ENCODE data around the gene CDK15. TPM values are rescaled to one million over a fixed set of nuclear protein-coding genes. Genes with fewer than 3 reads are reported as not detected.

The CDK15 gene
- total RNA-seq, 5 donors from 2014 or later (not counting 1 experiment from before 2014, with no cell fraction given): not detected

GRCh38 chr2:201854221-201854801, 48.0 kb downstream of the CDK15 start:
- DNase-seq: no peak
- Mint-ChIP-seq H3K4me3 (no peak overlapping the region), H3K4me1 (peaks cover 11 to 14% (median 12%) of the 10 kb centered on the region in 3 donors), H3K27ac (no peak overlapping the region), H3K9me3 (no peaks in the 10 kb centered on the region), H3K36me3 (no peaks in the 10 kb centered on the region), H3K27me3 (peaks cover 14 to 17% of the 10 kb centered on the region in 2 donors)
- H3K4me1 ChIP-seq (ENCODE audit: control insufficient read depth in 1 of 2, extremely low read depth in 1 of 2, insufficient read depth in 2 of 2, low read length in 2 of 2): peaks cover 2 to 7% of the 10 kb centered on the region in 2 experiments
- H3K4me3 ChIP-seq (ENCODE audit: control insufficient read depth in 1 of 2, extremely low read depth in 1 of 2, low read length in 1 of 2): no peak overlapping the region
- H3K9me3 ChIP-seq: no peaks in the 10 kb centered on the region
- no peak for ATAC-seq (replicated peaks in 1 of 4)
- no peaks in the 10 kb centered on the region for H3K36me3 ChIP-seq (ENCODE audit: control insufficient read depth in 2 of 2, extremely low read depth in 1 of 2, insufficient read depth in 1 of 2, low read length in 1 of 2)
- ChIA-PET CTCF (interaction anchor here (0.5 to 0.8 kb wide), 2 partner anchors 324 to 694 kb away, joined by 3 read pairs; no protein-coding TSS in a partner anchor), POLR2A (no interaction called here)
- no peak overlapping the region for H3K27ac ChIP-seq (ENCODE audit: low read length)
- WGBS (ENCODE audit: insufficient coverage): 43% methylated on average over 1 of the region's 4 CpGs
- peaks cover 6 to 12% of the 10 kb centered on the region in 2 experiments for H3K27me3 ChIP-seq (replicated peaks in 1 of 2; ENCODE audit: control insufficient read depth in 2 of 2, extremely low read depth in 1 of 2, insufficient read depth in 2 of 2, low read length in 1 of 2)

- no peaks in the 10 kb centered on the region for H3K36me3 Mint-ChIP-seq
- no peak overlapping the region for H3K27ac Mint-ChIP-seq
- H3K4me3 ChIP-seq (ENCODE audit: control insufficient read depth in 1 of 2, extremely low read depth in 1 of 2, low read length in 1 of 2): no peak overlapping the region
- no peak for DNase-seq
- WGBS (ENCODE audit: insufficient coverage): no CpG with 5 or more reads among the region's 4 CpGs
- ChIA-PET CTCF (interaction anchor here (0.5 to 0.8 kb wide), 2 partner anchors 323 to 694 kb away, joined by 3 read pairs; no protein-coding TSS in a partner anchor), POLR2A (no interaction called here)
- peaks cover 12 to 14% (median 13%) of the 10 kb centered on the region in 3 donors for H3K4me1 Mint-ChIP-seq
- H3K4me3 Mint-ChIP-seq: no peak overlapping the region
- H3K4me1 ChIP-seq (ENCODE audit: control insufficient read depth in 1 of 2, extremely low read depth in 1 of 2, insufficient read depth in 2 of 2, low read length in 2 of 2): peaks cover 2 to 8% of the 10 kb centered on the region in 2 experiments
- no peaks in the 10 kb centered on the region for H3K36me3 ChIP-seq (ENCODE audit: control insufficient read depth in 2 of 2, extremely low read depth in 1 of 2, insufficient read depth in 1 of 2, low read length in 1 of 2)
- H3K27me3 ChIP-seq (replicated peaks in 1 of 2; ENCODE audit: control insufficient read depth in 2 of 2, extremely low read depth in 1 of 2, insufficient read depth in 2 of 2, low read length in 1 of 2): peaks cover 6 to 12% of the 10 kb centered on the region in 2 experiments
- H3K9me3 Mint-ChIP-seq: no peaks in the 10 kb centered on the region
- no peak for ATAC-seq (replicated peaks in 1 of 4)
- H3K27me3 Mint-ChIP-seq: peaks cover 14 to 18% of the 10 kb centered on the region in 2 donors
- no peaks in the 10 kb centered on the region for H3K9me3 ChIP-seq
- H3K27ac ChIP-seq (ENCODE audit: low read length): no peak overlapping the region
These were observed 48.5 kb downstream of the CDK15 start for GRCh38 chr2:201854841-201855240.

GRCh38 chr2:201855356-201855755, 49.0 kb downstream of the CDK15 start:
- ATAC-seq (replicated peaks in 1 of 4): no peak

GRCh38 chr2:201857326-201857725, 51.0 kb downstream of the CDK15 start:
- ChIA-PET POLR2A (no interaction called here), CTCF (interaction anchor here (1.3 to 1.5 kb wide), 2 partner anchors 322 to 324 kb away, joined by 3 to 4 read pairs; no protein-coding TSS in a partner anchor)
- Histone ChIP-seq H3K36me3 (ENCODE audit: control insufficient read depth in 2 of 2, extremely low read depth in 1 of 2, insufficient read depth in 1 of 2, low read length in 1 of 2) (no peaks in the 10 kb centered on the region), H3K4me3 (ENCODE audit: control insufficient read depth in 1 of 2, extremely low read depth in 1 of 2, low read length in 1 of 2) (no peak overlapping the region), H3K4me1 (ENCODE audit: control insufficient read depth in 1 of 2, extremely low read depth in 1 of 2, insufficient read depth in 2 of 2, low read length in 2 of 2) (peaks cover 2 to 8% of the 10 kb centered on the region in 2 experiments), H3K27ac (ENCODE audit: low read length) (no peak overlapping the region), H3K9me3 (no peaks in the 10 kb centered on the region), H3K27me3 (replicated peaks in 1 of 2; ENCODE audit: control insufficient read depth in 2 of 2, extremely low read depth in 1 of 2, insufficient read depth in 2 of 2, low read length in 1 of 2) (peaks cover 7 to 18% of the 10 kb centered on the region in 2 experiments)
- no peaks in the 10 kb centered on the region for H3K36me3 Mint-ChIP-seq
- peaks cover 21 to 22% of the 10 kb centered on the region in 2 donors for H3K27me3 Mint-ChIP-seq
- DNase-seq (no peak), ATAC-seq (replicated peaks in 1 of 4) (no peak)
- peaks cover 13 to 18% (median 17%) of the 10 kb centered on the region in 3 donors for H3K4me1 Mint-ChIP-seq
- no peak overlapping the region for H3K27ac Mint-ChIP-seq
- no peak overlapping the region for H3K4me3 Mint-ChIP-seq
- WGBS (ENCODE audit: insufficient coverage): no CpG with 5 or more reads among the region's 2 CpGs
- H3K9me3 Mint-ChIP-seq: no peaks in the 10 kb centered on the region

More at GRCh38 chr2:201855356-201855755, 49.0 kb downstream of the CDK15 start:
- Histone ChIP-seq H3K4me1 (ENCODE audit: control insufficient read depth in 1 of 2, extremely low read depth in 1 of 2, insufficient read depth in 2 of 2, low read length in 2 of 2) (peaks cover 2 to 8% of the 10 kb centered on the region in 2 experiments), H3K27me3 (replicated peaks in 1 of 2; ENCODE audit: control insufficient read depth in 2 of 2, extremely low read depth in 1 of 2, insufficient read depth in 2 of 2, low read length in 1 of 2) (peaks cover 6 to 12% of the 10 kb centered on the region in 2 experiments), H3K27ac (ENCODE audit: low read length) (no peak overlapping the region), H3K36me3 (ENCODE audit: control insufficient read depth in 2 of 2, extremely low read depth in 1 of 2, insufficient read depth in 1 of 2, low read length in 1 of 2) (no peaks in the 10 kb centered on the region), H3K4me3 (ENCODE audit: control insufficient read depth in 1 of 2, extremely low read depth in 1 of 2, low read length in 1 of 2) (no peak overlapping the region), H3K9me3 (no peaks in the 10 kb centered on the region)
- WGBS (ENCODE audit: insufficient coverage): 100% methylated on average over 1 of the region's 3 CpGs
- Mint-ChIP-seq H3K4me1 (peaks cover 12 to 14% (median 13%) of the 10 kb centered on the region in 3 donors), H3K27me3 (peaks cover 14 to 18% of the 10 kb centered on the region in 2 donors), H3K4me3 (no peak overlapping the region), H3K27ac (no peak overlapping the region), H3K9me3 (no peaks in the 10 kb centered on the region), H3K36me3 (no peaks in the 10 kb centered on the region)
- no peak for DNase-seq
- ChIA-PET POLR2A (interaction anchor here in 1 of 2 donors (0.7 kb wide), 1 partner anchor 162 kb away, joined by 8 read pairs; no protein-coding TSS in a partner anchor), CTCF (interaction anchor here in 1 of 2 donors (0.6 kb wide), 1 partner anchor 320 kb away, joined by 3 read pairs; no protein-coding TSS in a partner anchor)

- ATAC-seq (replicated peaks in 1 of 4) (peak in 2 of 4 experiments; percentile 34 to 52), DNase-seq (peak in 8 of 35 experiments; percentile 1 to 18 (median 8))
- H3K36me3 Mint-ChIP-seq: no peaks in the 10 kb centered on the region
- no peaks in the 10 kb centered on the region for H3K9me3 Mint-ChIP-seq
- peak overlapping the region in 2 of 3 donors; percentile 48 to 56 for H3K4me3 Mint-ChIP-seq
- H3K36me3 ChIP-seq (ENCODE audit: control insufficient read depth in 2 of 2, extremely low read depth in 1 of 2, insufficient read depth in 1 of 2, low read length in 1 of 2): no peaks in the 10 kb centered on the region
- no peak overlapping the region for H3K27ac Mint-ChIP-seq
- H3K4me1 Mint-ChIP-seq: peaks cover 13 to 18% (median 17%) of the 10 kb centered on the region in 3 donors
- no peak overlapping the region for H3K27ac ChIP-seq (ENCODE audit: low read length)
- peaks cover 7 to 18% of the 10 kb centered on the region in 2 experiments for H3K27me3 ChIP-seq (replicated peaks in 1 of 2; ENCODE audit: control insufficient read depth in 2 of 2, extremely low read depth in 1 of 2, insufficient read depth in 2 of 2, low read length in 1 of 2)
- ChIA-PET POLR2A (interaction anchor here (0.6 kb wide), 2 partner anchors 24 to 1695 kb away, joined by 3 to 5 read pairs; no protein-coding TSS in a partner anchor), CTCF (interaction anchor here (0.5 to 3.2 kb wide), 6 partner anchors 12 to 1704 kb away, joined by 3 to 25 read pairs (median 4); no protein-coding TSS in a partner anchor)
- no peaks in the 10 kb centered on the region for H3K9me3 ChIP-seq
- peaks cover 2 to 8% of the 10 kb centered on the region in 2 experiments for H3K4me1 ChIP-seq (ENCODE audit: control insufficient read depth in 1 of 2, extremely low read depth in 1 of 2, insufficient read depth in 2 of 2, low read length in 2 of 2)
- H3K27me3 Mint-ChIP-seq: peaks cover 23 to 26% of the 10 kb centered on the region in 2 donors
- H3K4me3 ChIP-seq (ENCODE audit: control insufficient read depth in 1 of 2, extremely low read depth in 1 of 2, low read length in 1 of 2): no peak overlapping the region
- WGBS (ENCODE audit: insufficient coverage): no CpG with 5 or more reads among the region's 16 CpGs
These were observed 52.2 kb downstream of the CDK15 start for GRCh38 chr2:201858281-201859184.

GRCh38 chr2:201859949-201860348, 53.6 kb downstream of the CDK15 start:
- H3K36me3 ChIP-seq (ENCODE audit: control insufficient read depth in 2 of 2, extremely low read depth in 1 of 2, insufficient read depth in 1 of 2, low read length in 1 of 2): no peaks in the 10 kb centered on the region
- no peak overlapping the region for H3K4me3 ChIP-seq (ENCODE audit: control insufficient read depth in 1 of 2, extremely low read depth in 1 of 2, low read length in 1 of 2)
- H3K9me3 Mint-ChIP-seq: no peaks in the 10 kb centered on the region
- no peaks in the 10 kb centered on the region for H3K9me3 ChIP-seq
- H3K27me3 ChIP-seq (replicated peaks in 1 of 2; ENCODE audit: control insufficient read depth in 2 of 2, extremely low read depth in 1 of 2, insufficient read depth in 2 of 2, low read length in 1 of 2): peaks cover 9 to 20% of the 10 kb centered on the region in 2 experiments
- peaks cover 31 to 32% of the 10 kb centered on the region in 2 donors for H3K27me3 Mint-ChIP-seq
- H3K4me1 ChIP-seq (ENCODE audit: control insufficient read depth in 1 of 2, extremely low read depth in 1 of 2, insufficient read depth in 2 of 2, low read length in 2 of 2): peaks cover 2 to 8% of the 10 kb centered on the region in 2 experiments
- ChIA-PET CTCF (interaction anchor here (0.8 to 3.2 kb wide), 5 partner anchors 53 to 1706 kb away, joined by 3 to 25 read pairs (median 4); no protein-coding TSS in a partner anchor), POLR2A (no interaction called here)
- H3K4me3 Mint-ChIP-seq: no peak overlapping the region
- no peak overlapping the region for H3K27ac ChIP-seq (ENCODE audit: low read length)
- WGBS (ENCODE audit: insufficient coverage): 88% methylated on average over 3 of the region's 5 CpGs
- ATAC-seq (replicated peaks in 1 of 4): no peak
- no peak for DNase-seq
- H3K36me3 Mint-ChIP-seq: no peaks in the 10 kb centered on the region
- H3K4me1 Mint-ChIP-seq: peaks cover 13 to 18% (median 17%) of the 10 kb centered on the region in 3 donors
- H3K27ac Mint-ChIP-seq: no peak overlapping the region

Data from T-cell (primary cell).